H1 (cell line): ENCODE measurements around the gene PLSCR3. TPM values are rescaled to one million over a fixed set of nuclear protein-coding genes. Genes with fewer than 3 reads are reported as not detected.

Source experiments
- CTCF ChIA-PET: fragments of 300-600 bp; sonication (Branson Sonifier 250); formaldehyde crosslinking; loops from one replicate; lab custom pipeline; 2021; ENCODE audit not compliant: partially characterized antibody; lab: Charles Lee
- POLR2A ChIA-PET: fragments of 300-600 bp; sonication (Branson Sonifier 250); formaldehyde crosslinking; loops from one replicate; lab custom pipeline; 2021; ENCODE audit warnings: inconsistent platforms; ENCODE audit not compliant: partially characterized antibody; lab: Charles Lee
- DNase-seq, 2 experiments: peaks; one replicate each; pipeline versions ENCODE4 v3.0.0 to v3.0.0-alpha.2; 2010 to 2022; ENCODE audit warnings: low spot score in 2 of 2, low read depth in 1 of 2, mixed read lengths in 1 of 2
- FAIRE-seq: peaks from 2 replicates; lab custom pipeline; 2011; peaks lifted over from hg19 to GRCh38; lab: Jason Lieb, UNC
- H2AFZ ChIP-seq: 2 replicates; pipeline ENCODE4 v1.8.1; 2012; ENCODE audit warnings: low read length, inconsistent platforms
- H2AK5ac ChIP-seq: 2 replicates; pipeline ENCODE4 v1.6.1; 2013; ENCODE audit warnings: low read depth, low read length
- H2BK120ac ChIP-seq: replicated peaks from 2 replicates; pipeline ENCODE3; 2013; ENCODE audit warnings: low read depth, low read length, inconsistent platforms
- H2BK12ac ChIP-seq: 2 replicates; pipeline ENCODE4 v1.6.1; 2013; ENCODE audit warnings: low read depth, low read length
- H2BK15ac ChIP-seq: 2 replicates; pipeline ENCODE4 v1.6.1; 2013; ENCODE audit warnings: low read length
- H2BK20ac ChIP-seq: 2 replicates; pipeline ENCODE4 v1.6.1; 2013; ENCODE audit warnings: low read length
- H2BK5ac ChIP-seq: 2 replicates; pipeline ENCODE4 v1.6.1; 2013; ENCODE audit warnings: low read depth, low read length
- H3K14ac ChIP-seq: 2 replicates; pipeline ENCODE4 v1.6.1; 2013; ENCODE audit warnings: inconsistent platforms; ENCODE audit not compliant: insufficient read length
- H3K18ac ChIP-seq: 2 replicates; pipeline ENCODE4 v1.6.1; 2013; ENCODE audit warnings: low read length; ENCODE audit errors: extremely low read depth
- H3K23ac ChIP-seq: 2 replicates; pipeline ENCODE4 v1.6.1; 2013; ENCODE audit warnings: inconsistent platforms; ENCODE audit not compliant: insufficient read length
- H3K23me2 ChIP-seq: 2 replicates; pipeline ENCODE4 v1.6.1; 2013; ENCODE audit warnings: low read depth, low read length
- H3K27ac ChIP-seq: 2 replicates; pipeline ENCODE4 v1.6.1; 2011; ENCODE audit warnings: low read depth, low read length, inconsistent platforms
- H3K27me3 ChIP-seq, 4 experiments: replicated peaks in 1 of 4; 1 replicate in 1 of 4; 2 replicates in 3 of 4; pipeline versions ENCODE4 v1.6.1 to v1.8.1; 2011 to 2013; ENCODE audit warnings: low read length in 3 of 4, mild to moderate bottlenecking in 3 of 4, inconsistent platforms in 2 of 4, mixed read lengths in 2 of 4, moderate library complexity in 1 of 4; ENCODE audit not compliant: control insufficient read depth in 3 of 4, insufficient read depth in 3 of 4; ENCODE audit errors: extremely low read depth in 1 of 4
- H3K36me3 ChIP-seq, 4 experiments: 2 replicates each; pipeline versions ENCODE4 v1.6.1 to v1.8.1; 2011 to 2013; ENCODE audit warnings: mild to moderate bottlenecking in 4 of 4, low read length in 3 of 4, moderate library complexity in 2 of 4, control low read depth in 1 of 4, inconsistent platforms in 1 of 4; ENCODE audit not compliant: insufficient read depth in 4 of 4, control insufficient read depth in 2 of 4
- H3K4ac ChIP-seq: replicated peaks from 2 replicates; pipeline ENCODE3; 2013; ENCODE audit warnings: low read length, low read depth, mixed read lengths, inconsistent platforms; ENCODE audit not compliant: insufficient read length
- H3K4me1 ChIP-seq, 4 experiments: replicated peaks in 1 of 4; 1 replicate in 1 of 4; 2 replicates in 3 of 4; pipeline versions ENCODE4 v1.6.1 to v1.8.1; 2011 to 2013; ENCODE audit warnings: low read length in 3 of 4, inconsistent platforms in 2 of 4, mixed read lengths in 1 of 4; ENCODE audit not compliant: insufficient read depth in 4 of 4, control insufficient read depth in 3 of 4
- H3K4me2 ChIP-seq, 2 experiments: 2 replicates each; pipeline versions ENCODE4 v1.6.1 to v1.8.1; 2011 to 2013; ENCODE audit warnings: low read depth in 2 of 2, low read length in 2 of 2, control low read depth in 1 of 2, inconsistent platforms in 1 of 2, mild to moderate bottlenecking in 1 of 2; ENCODE audit not compliant: insufficient read depth in 1 of 2
- H3K4me3 ChIP-seq, 4 experiments: fragments of 200-600, 300-600 bp in 1 of 4; sonication (generic), shearing (Covaris generic), sonication (Bioruptor Twin) in 1 of 4; 2 replicates each; pipeline versions ENCODE4 v1.5.1 to v1.8.1; 2011 to 2016; ENCODE audit warnings: low read length in 4 of 4, low read depth in 3 of 4, control low read depth in 2 of 4, inconsistent platforms in 2 of 4, mild to moderate bottlenecking in 2 of 4, mixed read lengths in 1 of 4, moderate library complexity in 1 of 4; ENCODE audit not compliant: insufficient read depth in 2 of 4; ENCODE audit errors: extremely low read depth in 1 of 4
- H3K56ac ChIP-seq: replicated peaks from 2 replicates; pipeline ENCODE3; 2013; ENCODE audit warnings: low read depth, mild to moderate bottlenecking, mixed read lengths, low read length, inconsistent platforms; ENCODE audit not compliant: insufficient read length
- H3K79me1 ChIP-seq: 2 replicates; pipeline ENCODE4 v1.6.1; 2013; ENCODE audit warnings: low read depth, low read length, control low read depth
- H3K79me2 ChIP-seq, 2 experiments: 2 replicates each; pipeline versions ENCODE4 v1.6.1 to v1.8.1; 2012 to 2013; ENCODE audit warnings: low read length in 2 of 2, mild to moderate bottlenecking in 2 of 2, inconsistent platforms in 1 of 2; ENCODE audit not compliant: insufficient read depth in 2 of 2, control insufficient read depth in 1 of 2
- H3K9ac ChIP-seq, 4 experiments: replicated peaks in 1 of 4; 1 replicate in 1 of 4; 2 replicates in 3 of 4; pipeline versions ENCODE4 v1.6.1 to v1.8.1; 2011 to 2013; ENCODE audit warnings: low read depth in 3 of 4, low read length in 3 of 4, control low read depth in 2 of 4, mild to moderate bottlenecking in 2 of 4, moderate library complexity in 2 of 4, inconsistent platforms in 1 of 4; ENCODE audit errors: extremely low read depth in 1 of 4
- H3K9me3 ChIP-seq, 2 experiments: 2 replicates each; pipeline versions ENCODE4 v1.6.1 to v1.8.1; 2012 to 2013; ENCODE audit warnings: mild to moderate bottlenecking in 2 of 2, moderate library complexity in 2 of 2, control low read depth in 1 of 2, inconsistent platforms in 1 of 2, low read depth in 1 of 2, low read length in 1 of 2, mixed read lengths in 1 of 2; ENCODE audit not compliant: insufficient read depth in 2 of 2
- H4K20me1 ChIP-seq, 2 experiments: replicated peaks in 1 of 2; 2 replicates each; pipeline versions ENCODE3 to v1.8.1; 2011 to 2013; ENCODE audit warnings: inconsistent platforms in 2 of 2, low read length in 2 of 2, mild to moderate bottlenecking in 1 of 2; ENCODE audit not compliant: insufficient read depth in 2 of 2, control insufficient read depth in 1 of 2
- H4K5ac ChIP-seq: 2 replicates; pipeline ENCODE4 v1.6.1; 2013; ENCODE audit warnings: low read length, low read depth, mixed read lengths, inconsistent platforms; ENCODE audit not compliant: insufficient read length
- H4K8ac ChIP-seq: 2 replicates; pipeline ENCODE4 v1.8.0; 2013; ENCODE audit warnings: mild to moderate bottlenecking, moderate library complexity, low read length, inconsistent platforms; ENCODE audit not compliant: insufficient read depth; ENCODE audit errors: extremely low read depth
- H4K91ac ChIP-seq: replicated peaks from 2 replicates; pipeline ENCODE3; 2013; ENCODE audit warnings: low read length, mixed read lengths, inconsistent platforms; ENCODE audit not compliant: insufficient read length
- CREB1 ChIP-seq: IDR thresholded peaks from 2 replicates; pipeline ENCODE4 v1.6.1; 2012; ENCODE audit warnings: inconsistent platforms
- GTF2F1 ChIP-seq: IDR thresholded peaks from 2 replicates; pipeline ENCODE4 v1.6.1; 2012; ENCODE audit warnings: low read depth, low read length, improper control_type of control experiment, borderline replicate concordance
- JUN ChIP-seq: IDR thresholded peaks from 2 replicates; pipeline ENCODE4 v1.6.1; 2011; ENCODE audit warnings: low read depth, mild to moderate bottlenecking, improper control_type of control experiment, low read length
- POLR2A ChIP-seq, 2 experiments: IDR thresholded peaks; 1 replicate in 1 of 2; 2 replicates in 1 of 2; pipeline ENCODE4 v1.6.1; 2011; ENCODE audit warnings: low read depth in 2 of 2, low read length in 2 of 2, mild to moderate bottlenecking in 2 of 2; ENCODE audit errors: control extremely low read depth in 1 of 2
- POU5F1 ChIP-seq: IDR thresholded peaks from 2 replicates; pipeline ENCODE4 v1.6.1; 2011; ENCODE audit warnings: low read depth, mild to moderate bottlenecking, low read length, moderate library complexity
- RNF2 ChIP-seq: fragments of 200-900, 300-1000 bp; sonication (generic); IDR thresholded peaks from 2 replicates; pipeline ENCODE4 v1.7.1; 2016; ENCODE audit warnings: borderline replicate concordance, low read depth, mild to moderate bottlenecking, antibody characterized with exemption, low read length; ENCODE audit not compliant: poor library complexity, severe bottlenecking; ENCODE audit errors: missing control alignments
- TAF1 ChIP-seq: IDR thresholded peaks from 2 replicates; pipeline ENCODE4 v1.6.1; 2011; ENCODE audit warnings: mild to moderate bottlenecking, low read depth, low read length
- WGBS, 2 experiments: shearing (Covaris generic) in 1 of 2; methylation state at CpG; one replicate each; pipeline versions ENCODE4 v1.1.6 to v1.1.7; 2013 to 2015; ENCODE audit warnings: low lambda C conversion rate in 2 of 2, mixed read lengths in 2 of 2, inconsistent platforms in 1 of 2, low coverage in 1 of 2, missing lambda C conversion rate in 1 of 2; ENCODE audit not compliant: insufficient replicate concordance in 2 of 2, insufficient coverage in 1 of 2, insufficient read length in 1 of 2; ENCODE audit errors: extremely low coverage in 1 of 2, missing lambda C conversion rate in 1 of 2; 5-methylcytosine and 5-hydroxymethylcytosine counted together
- polyA plus RNA-seq, 7 experiments: library from polyadenylated mRNA; depleted of rRNA in 3 of 7; stranded (reverse) in 5 of 7; unstranded in 2 of 7; fragments of >200 nt in 5 of 7; fragments of 200-250 nt in 2 of 7; gene quantifications; 1 replicate in 5 of 7; 2 replicates in 1 of 7; 4 replicates in 1 of 7; pipeline versions ENCODE4 v1.2.1 to v1.2.3, GENCODE V29; 2011 to 2013; ENCODE audit warnings: missing spikeins in 2 of 7, mixed read lengths in 2 of 7
- total RNA-seq: library from RNA; stranded (reverse); fragmentation: NEBNext Ultra II Directional; extraction: Animal tissue kit (Norgen Biotek cat#: 25700); gene quantifications from 2 replicates; pipeline ENCODE4 v1.2.1, GENCODE V29; 2021
- TF ChIP-seq, protein P1 (sequence below): IDR thresholded peaks from 2 replicates; pipeline ENCODE4 v1.6.1; 2012; ENCODE audit warnings: inconsistent platforms

The PLSCR3 gene
- total and polyA plus RNA-seq, 2 of the 8 experiments (the other 6 are each of a cell fraction or from before 2014, with no cell fraction given) = 36.1 to 38.7 TPM

DNA sequence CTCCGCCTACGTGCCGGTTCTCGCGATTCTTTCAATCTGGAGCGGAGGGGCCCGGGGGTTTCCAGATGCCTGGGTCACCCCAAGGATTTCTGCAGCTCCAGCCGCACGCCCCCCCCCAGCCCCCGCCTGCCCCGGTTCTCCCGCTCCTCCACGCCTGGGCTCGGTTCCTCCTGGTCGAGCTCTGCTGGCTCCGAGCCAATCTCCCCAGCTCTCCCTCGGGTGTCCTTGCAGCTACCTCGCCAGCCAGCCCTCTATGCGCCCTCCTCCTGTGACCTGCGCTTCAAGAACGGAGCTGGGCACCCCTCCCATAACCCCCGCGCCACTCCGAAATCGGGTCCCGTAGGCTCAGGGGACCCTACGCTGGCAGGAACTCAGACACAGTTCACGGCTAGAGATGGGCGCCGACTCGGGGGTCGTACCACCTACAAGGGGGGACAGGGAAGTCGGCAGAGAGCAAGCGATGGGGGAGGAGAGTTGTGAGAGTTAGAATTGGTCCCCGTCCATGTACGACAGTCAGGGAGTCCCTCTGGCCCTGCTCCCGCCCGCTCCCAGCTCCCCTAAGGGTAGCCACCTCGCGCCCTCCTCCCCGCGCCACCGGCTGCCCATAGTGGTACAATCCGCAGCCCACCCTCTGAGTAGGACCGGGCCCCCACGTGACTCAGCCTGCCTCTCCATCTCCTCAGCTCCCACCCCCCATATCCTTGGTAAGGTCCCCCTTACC lies 45.9 kb upstream of the PLSCR3 start:
- H3K79me1 ChIP-seq = no peaks in the 10 kb centered on the region
- peaks cover 3 to 35% (median 17%) of the 10 kb centered on the region in 4 experiments for H3K4me1 ChIP-seq
- H3K79me2 ChIP-seq = no peaks in the 10 kb centered on the region
- H3K4me3 ChIP-seq = peak overlapping the region; percentile 50 to 83 (median 67)
- H3K4ac ChIP-seq = peak overlapping the region; percentile 58
- H3K56ac ChIP-seq = peak overlapping the region; percentile 92
- peak overlapping the region; percentile 57 for H2BK120ac ChIP-seq
- ChIA-PET POLR2A (interaction anchor here (0.6 to 15.5 kb wide), 24 partner anchors 8 to 247 kb away, joined by 3 to 339 read pairs (median 4); partner anchors contain the start of genes ACAP1, NLGN2, POLR2A and SLC35G6), CTCF (interaction anchor here (0.7 to 5.4 kb wide), 19 partner anchors 8 to 144 kb away, joined by 3 to 26 read pairs (median 3); partner anchors contain the start of genes NLGN2, SLC35G6, SPEM2 and TMEM256)
- WGBS, 2 experiments = 2% methylated on average over 37 of the region's 46 CpGs; no CpG with 5 or more reads in 1 of the 2 experiments
- H4K5ac ChIP-seq = peak overlapping the region; percentile 95
- peak overlapping the region; percentile 90 for H2BK5ac ChIP-seq
- H3K36me3 ChIP-seq = no peaks in the 10 kb centered on the region
- no peak for FAIRE-seq
- peaks cover 2 to 19% (median 13%) of the 10 kb centered on the region in 4 experiments; a peak in 6 of 7 replicates for H3K27me3 ChIP-seq
- peak in 1 of 2 experiments; percentile 90 for DNase-seq
- H4K91ac ChIP-seq = peak overlapping the region; percentile 94
- H2AK5ac ChIP-seq = no peak overlapping the region
- peak overlapping the region; percentile 73 to 95 (median 92) for H3K9ac ChIP-seq
- H3K18ac ChIP-seq = peak overlapping the region; percentile 100
- peaks cover 34% of the 10 kb centered on the region for H3K23me2 ChIP-seq
- H3K27ac ChIP-seq = peak overlapping the region; percentile 98
- H2BK20ac ChIP-seq = no peak overlapping the region
- no peak overlapping the region for H3K23ac ChIP-seq
- peak overlapping the region; percentile 91 for H3K4me2 ChIP-seq
- H3K9me3 ChIP-seq = no peaks in the 10 kb centered on the region
- H4K20me1 ChIP-seq = no peaks in the 10 kb centered on the region
- no peak overlapping the region; the same call in 1 of the 2 replicates for H2AFZ ChIP-seq
- H4K8ac ChIP-seq = peak overlapping the region; percentile 97; the same call in 1 of the 2 replicates
- H2BK15ac ChIP-seq = no peak overlapping the region
- H2BK12ac ChIP-seq = peak overlapping the region; percentile 80; the same call in 1 of the 2 replicates
- H3K14ac ChIP-seq = no peak overlapping the region
- TF ChIP-seq GTF2F1 (no peak), POU5F1 (no peak), JUN (no peak), RNF2 (no peak), POLR2A (IDR thresholded peaks at IDR 0.05; ENCODE audit: control extremely low read depth in 1 of 2, low read depth in 2 of 2, low read length in 2 of 2) (0 out of 3 replicates have a peak, but pooled peaks of 1 of the 2 experiments have one; percentile 13), CREB1 (no peak; the same call in 1 of the 2 replicates), TAF1 (peak; percentile 34; the same call in 1 of the 2 replicates)
- TF ChIP-seq, protein P1, sequence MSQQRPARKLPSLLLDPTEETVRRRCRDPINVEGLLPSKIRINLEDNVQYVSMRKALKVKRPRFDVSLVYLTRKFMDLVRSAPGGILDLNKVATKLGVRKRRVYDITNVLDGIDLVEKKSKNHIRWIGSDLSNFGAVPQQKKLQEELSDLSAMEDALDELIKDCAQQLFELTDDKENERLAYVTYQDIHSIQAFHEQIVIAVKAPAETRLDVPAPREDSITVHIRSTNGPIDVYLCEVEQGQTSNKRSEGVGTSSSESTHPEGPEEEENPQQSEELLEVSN = no peak
